Endothelial cell of umbilical vein (primary cell): Measurements from ENCODE around the gene KPNA2. TPM values are rescaled to one million over a fixed set of nuclear protein-coding genes. Genes with fewer than 3 reads are reported as not detected.
"Not testable (repeated sequence)": the region's sequence is repeated elsewhere in the genome, so short reads cannot be mapped to it uniquely, and the experiment has no call there.

Experiments used
- BruUV-seq: library from RNA; stranded (reverse); fragments of 400-500 nt; replicated peaks from 2 replicates; lab custom pipeline; 2021; lab: Mats Ljungman, UMichigan
- CTCF ChIA-PET: fragments of 300-600, 350-600 bp; sonication (Branson Sonifier 250); formaldehyde crosslinking; loops from one replicate; lab custom pipeline; 2021; ENCODE audit warnings: antibody characterized with exemption, inconsistent platforms; lab: Charles Lee
- POLR2A ChIA-PET: fragments of 300-600, 350-600 bp; sonication (Branson Sonifier 250); formaldehyde crosslinking; loops from one replicate; lab custom pipeline; 2021; ENCODE audit warnings: antibody characterized with exemption, inconsistent platforms; lab: Charles Lee
- DNase-seq: peaks from one replicate; pipeline ENCODE4 v3.0.0-alpha.2; 2011; ENCODE audit warnings: low read depth, low spot score
- FAIRE-seq: peaks from 2 replicates; lab custom pipeline; 2011; peaks lifted over from hg19 to GRCh38; lab: Jason Lieb, UNC
- H2AFZ ChIP-seq: 2 replicates; pipeline ENCODE4 v1.6.0; 2012; ENCODE audit warnings: low read depth, low read length, control low read depth, inconsistent platforms
- H3K27ac ChIP-seq: 2 replicates; pipeline ENCODE4 v1.5.1; 2011; ENCODE audit warnings: low read depth, mild to moderate bottlenecking, control low read depth, low read length, moderate library complexity; ENCODE audit not compliant: insufficient read depth
- H3K27me3 ChIP-seq, 2 experiments: 2 replicates each; pipeline versions ENCODE4 v1.6.0 to v1.6.1; 2011; ENCODE audit warnings: low read length in 2 of 2, mixed read lengths in 1 of 2; ENCODE audit not compliant: control insufficient read depth in 2 of 2, insufficient read depth in 2 of 2
- H3K36me3 ChIP-seq, 2 experiments: 2 replicates in 1 of 2; 3 replicates in 1 of 2; pipeline ENCODE4 v1.5.1; 2011; ENCODE audit warnings: low read length in 2 of 2, mild to moderate bottlenecking in 1 of 2, moderate library complexity in 1 of 2; ENCODE audit not compliant: control insufficient read depth in 2 of 2, insufficient read depth in 2 of 2; ENCODE audit errors: extremely low read depth in 1 of 2
- H3K4me1 ChIP-seq: 3 replicates; pipeline ENCODE4 v1.5.1; 2011; ENCODE audit warnings: mild to moderate bottlenecking, low read length; ENCODE audit not compliant: control insufficient read depth, insufficient read depth; ENCODE audit errors: extremely low read depth
- H3K4me2 ChIP-seq: 2 replicates; pipeline ENCODE4 v1.6.1; 2011; ENCODE audit warnings: low read length, control low read depth, mixed read lengths; ENCODE audit not compliant: insufficient read depth
- H3K4me3 ChIP-seq, 3 experiments: fragments of 200-600 bp in 1 of 3; sonication (generic), shearing (Covaris generic) in 1 of 3; replicated peaks in 1 of 3; 2 replicates each; pipeline ENCODE4 v1.5.1; 2011 to 2016; ENCODE audit warnings: control low read depth in 3 of 3, low read length in 3 of 3, mild to moderate bottlenecking in 2 of 3, inconsistent platforms in 1 of 3, low read depth in 1 of 3, moderate library complexity in 1 of 3; ENCODE audit not compliant: insufficient read depth in 1 of 3
- H3K79me2 ChIP-seq: 2 replicates; pipeline ENCODE4 v1.6.0; 2012; ENCODE audit warnings: low read length, inconsistent platforms; ENCODE audit not compliant: control insufficient read depth, insufficient read depth
- H3K9ac ChIP-seq: replicated peaks from 2 replicates; pipeline ENCODE3; 2011; ENCODE audit warnings: low read length, control low read depth; ENCODE audit not compliant: insufficient read depth; ENCODE audit errors: extremely low read depth
- H3K9me1 ChIP-seq: replicated peaks from 3 replicates; pipeline ENCODE4 v1.6.0; 2011; ENCODE audit warnings: mild to moderate bottlenecking, low read length; ENCODE audit not compliant: control insufficient read depth, insufficient read depth; ENCODE audit errors: extremely low read depth
- H3K9me3 ChIP-seq: replicated peaks from 2 replicates; pipeline ENCODE4 v1.5.1; 2012; ENCODE audit warnings: low read length, inconsistent platforms; ENCODE audit not compliant: control insufficient read depth, insufficient read depth
- H4K20me1 ChIP-seq: replicated peaks from 2 replicates; pipeline ENCODE3; 2011; ENCODE audit warnings: mild to moderate bottlenecking, low read length; ENCODE audit not compliant: control insufficient read depth, insufficient read depth; ENCODE audit errors: extremely low read depth
- GATA2 ChIP-seq: IDR thresholded peaks from 2 replicates; pipeline ENCODE4 v1.7.0; 2011; ENCODE audit warnings: low read depth, mild to moderate bottlenecking, moderate library complexity, mixed read lengths, low read length; ENCODE audit not compliant: insufficient read length, insufficient read depth
- MYC ChIP-seq: IDR thresholded peaks from one replicate; pipeline ENCODE4 v1.6.1; 2011; ENCODE audit warnings: mild to moderate bottlenecking, low read depth, low read length
- dilution Hi-C: fragments of 300-500 bp; cut with MboI; formaldehyde crosslinking; loops from one replicate; pipeline ENCODE4 v1.15.0; 2019; ENCODE audit warnings: low sequenced_read_pairs; ENCODE audit not compliant: extremely low pct_ligation_motif_present
- intact Hi-C: fragments of 100-400 bp; cut with micrococcal nuclease; formaldehyde crosslinking; loops from one replicate; pipeline ENCODE4 v1.10.0; 2022
- polyA plus RNA-seq, 4 experiments: library from polyadenylated mRNA; depleted of rRNA in 3 of 4; stranded (reverse) in 3 of 4; unstranded in 1 of 4; fragments of >200 nt; gene quantifications; 2 replicates each; pipeline versions ENCODE4 v1.2.1 to v1.2.3, GENCODE V29; 2011 to 2012; ENCODE audit warnings: missing spikeins in 1 of 4
- total RNA-seq: library from RNA; stranded (reverse); gene quantifications from 2 replicates; pipeline ENCODE4 v1.2.3, GENCODE V29; 2021

The KPNA2 gene
- total and polyA plus RNA-seq, 2 donors (not counting 3 experiments of a cell fraction or from before 2014, with no cell fraction given): 252 to 382 TPM

- H3K9me1 ChIP-seq: no peaks in the 10 kb centered on the region
- H3K27ac ChIP-seq: no peak overlapping the region
- H3K9ac ChIP-seq: no peak overlapping the region
- H3K4me1 ChIP-seq: peaks cover 4% of the 10 kb centered on the region
- dilution Hi-C loops (no loop called here), intact Hi-C loops (no loop called here)
- TF ChIP-seq MYC (no peak), GATA2 (no peak)
- FAIRE-seq (no peak), DNase-seq (peak; percentile 20)
- peak overlapping the region; percentile 54 for H2AFZ ChIP-seq
- no peaks in the 10 kb centered on the region for H3K9me3 ChIP-seq
- H4K20me1 ChIP-seq: no peaks in the 10 kb centered on the region
- H3K4me2 ChIP-seq: no peak overlapping the region
- ChIA-PET CTCF (no interaction called here), POLR2A (no interaction called here)
- H3K4me3 ChIP-seq: no peak overlapping the region
- H3K27me3 ChIP-seq: no peaks in the 10 kb centered on the region
- BruUV-seq: no TSS peak
- H3K36me3 ChIP-seq: no peaks in the 10 kb centered on the region
- H3K79me2 ChIP-seq: no peaks in the 10 kb centered on the region
These were observed 50.3 kb downstream of the KPNA2 start for GRCh38 chr17:68085771-68086381.

- CTCF ChIA-PET, H3K27ac ChIP-seq, dilution Hi-C loops, H3K36me3 ChIP-seq, POLR2A ChIA-PET, FAIRE-seq, intact Hi-C loops, H3K9ac ChIP-seq, H3K4me1 ChIP-seq, H3K9me1 ChIP-seq, H3K27me3 ChIP-seq, BruUV-seq, DNase-seq, H3K4me2 ChIP-seq, H4K20me1 ChIP-seq, H3K4me3 ChIP-seq, H2AFZ ChIP-seq, H3K79me2 ChIP-seq, H3K9me3 ChIP-seq: not testable (repeated sequence)
These were observed 51.1 kb downstream of the KPNA2 start for GRCh38 chr17:68086666-68087065.

GRCh38 chr17:68087131-68087623, 51.6 kb downstream of the KPNA2 start:
- H3K36me3 ChIP-seq, H3K4me2 ChIP-seq, POLR2A ChIA-PET, H3K27me3 ChIP-seq, dilution Hi-C loops, H4K20me1 ChIP-seq, DNase-seq, CTCF ChIA-PET, H3K9ac ChIP-seq, H3K4me1 ChIP-seq, H2AFZ ChIP-seq, H3K4me3 ChIP-seq, H3K27ac ChIP-seq, H3K9me3 ChIP-seq, BruUV-seq, H3K79me2 ChIP-seq, intact Hi-C loops, H3K9me1 ChIP-seq: not testable (repeated sequence)
- peak; percentile 24 for FAIRE-seq
